ENCODE measurements around the gene FAM227B.

- TF ChIP-seq CTCF (IDR thresholded peaks at IDR 0.05) (no peak), POLR2A (IDR thresholded peaks at IDR 0.05) (no peak), POLR2AphosphoS5 (IDR thresholded peaks at IDR 0.05) (no peak)
These were observed 1.4 kb downstream of the FAM227B start for GRCh38 chr15:49619226-49619625.
